GM23248 (cell line): ENCODE data around the gene C6orf15. TPM values are rescaled to one million over a fixed set of nuclear protein-coding genes. Genes with fewer than 3 reads are reported as not detected.
A peak's percentile ranks its signal among the peaks of the same experiment; 100 is the strongest.

Source experiments
- DNase-seq: peaks from one replicate; pipeline ENCODE4 v3.0.0-alpha.2; 2015
- H2AFZ ChIP-seq: fragments of 200-600 bp; sonication (generic); 2 replicates; pipeline ENCODE4 v1.6.1; 2016; ENCODE audit warnings: antibody characterized with exemption
- H3F3A ChIP-seq: fragments of 200-600 bp; sonication (generic); 2 replicates; pipeline ENCODE4 v1.6.1; 2016; ENCODE audit warnings: mild to moderate bottlenecking, antibody characterized with exemption, mixed run types; ENCODE audit not compliant: insufficient read depth
- H3K27ac ChIP-seq: fragments of 200-600 bp; sonication (generic); 2 replicates; pipeline ENCODE4 v1.5.1; 2016; ENCODE audit warnings: mild to moderate bottlenecking
- H3K27me3 ChIP-seq: fragments of 200-600 bp; sonication (generic); replicated peaks from 2 replicates; pipeline ENCODE4 v1.6.1; 2016; ENCODE audit warnings: mild to moderate bottlenecking; ENCODE audit not compliant: insufficient read depth
- H3K36me3 ChIP-seq: fragments of 200-600 bp; sonication (generic); 2 replicates; pipeline ENCODE4 v1.6.1; 2016; ENCODE audit warnings: low read depth, mild to moderate bottlenecking
- H3K4me1 ChIP-seq: fragments of 200-600 bp; sonication (generic); 2 replicates; pipeline ENCODE4 v1.6.1; 2016; ENCODE audit warnings: mild to moderate bottlenecking; ENCODE audit not compliant: insufficient read depth
- H3K4me2 ChIP-seq: fragments of 200-600 bp; sonication (generic); one replicate; pipeline ENCODE4 v1.6.1; 2016; ENCODE audit warnings: mild to moderate bottlenecking; ENCODE audit not compliant: unreplicated experiment
- H3K4me3 ChIP-seq: fragments of 200-600 bp; sonication (generic); 2 replicates; pipeline ENCODE4 v1.5.1; 2016; ENCODE audit warnings: mild to moderate bottlenecking
- H3K79me2 ChIP-seq: fragments of 200-600 bp; sonication (generic); 2 replicates; pipeline ENCODE4 v1.6.1; 2016; ENCODE audit warnings: mild to moderate bottlenecking; ENCODE audit not compliant: insufficient read depth
- H3K9ac ChIP-seq: fragments of 200-600 bp; sonication (generic); 2 replicates; pipeline ENCODE4 v1.6.1; 2016; ENCODE audit warnings: mild to moderate bottlenecking
- H3K9me2 ChIP-seq: fragments of 200-600 bp; sonication (generic); 2 replicates; pipeline ENCODE4 v1.6.1; 2016; ENCODE audit warnings: mixed run types, mild to moderate bottlenecking, moderate library complexity; ENCODE audit not compliant: insufficient read depth
- H3K9me3 ChIP-seq: fragments of 200-600 bp; sonication (generic); one replicate; pipeline ENCODE4 v1.6.1; 2017; ENCODE audit warnings: low read depth
- H4K20me1 ChIP-seq: fragments of 200-600 bp; sonication (generic); 2 replicates; pipeline ENCODE4 v1.6.0; 2016; ENCODE audit not compliant: insufficient read depth
- EZH2 ChIP-seq: fragments of 200-600 bp; sonication (generic); IDR thresholded peaks from 2 replicates; pipeline ENCODE4 v1.6.1; 2018; ENCODE audit warnings: antibody characterized with exemption, mild to moderate bottlenecking; ENCODE audit not compliant: insufficient read depth, poor library complexity, severe bottlenecking
- EZH2phosphoT487 ChIP-seq: fragments of 200-600 bp; sonication (generic); IDR thresholded peaks from 2 replicates; pipeline ENCODE4 v1.6.1; 2018; ENCODE audit warnings: antibody characterized with exemption, moderate library complexity, mild to moderate bottlenecking, low read depth; ENCODE audit not compliant: insufficient read depth
- WGBS, 2 experiments: methylation state at CpG; one replicate each; pipeline ENCODE4 v1.1.6; 2015 to 2017; ENCODE audit warnings: low lambda C conversion rate in 2 of 2, low coverage in 1 of 2; ENCODE audit errors: missing lambda C conversion rate in 2 of 2; 5-methylcytosine and 5-hydroxymethylcytosine counted together
- in situ Hi-C: fragments of 300-500 bp; cut with MboI; formaldehyde crosslinking; loops from 2 replicates; pipeline ENCODE4 v1.15.0; 2020
- polyA plus RNA-seq: library from polyadenylated mRNA; unstranded; fragments of >200 nt; fragmentation: Nextera tagmentation; extraction: Ambion mirVana; gene quantifications from 2 replicates; pipeline ENCODE4 v1.2.1, GENCODE V29; 2016
- total RNA-seq: library from RNA; depleted of rRNA; stranded (reverse); fragments of >200 nt; shearing (Covaris generic); gene quantifications from 2 replicates; pipeline ENCODE4 v1.2.3, GENCODE V29; 2014

Gene C6orf15
- total and polyA plus RNA-seq, 2 experiments from 2014 or later = not detected

GRCh38 chr6:31138982-31139381 is 26.6 kb upstream of the C6orf15 start, which contains the start of gene PSORS1C2:
TSS of gene PSORS1C2 (minus strand) at chr6:31139066. CDS start at chr6:31139026, 40 bp downstream.
- 86% methylated on average over 4 of the region's 4 CpGs for WGBS, 2 experiments
- Histone ChIP-seq H3K4me3 (no peak within 1 kb of the TSS), H3K4me1 (peaks cover 15% of the 10 kb centered on the region), H3K4me2 (no peak within 1 kb of the TSS), H3K36me3 (no peaks in the 10 kb centered on the region), H3K27me3 (no peaks in the 10 kb centered on the region), H3K27ac (no peak within 1 kb of the TSS), H3F3A (no peaks in the 10 kb centered on the region), H4K20me1 (no peaks in the 10 kb centered on the region), H3K79me2 (no peaks in the 10 kb centered on the region), H2AFZ (peak within 1 kb of the TSS; percentile 78), H3K9me3 (no peaks in the 10 kb centered on the region), H3K9ac (no peak within 1 kb of the TSS), H3K9me2 (no peaks in the 10 kb centered on the region)
- no peak for TF ChIP-seq EZH2phosphoT487
- TF ChIP-seq EZH2 = no peak
- DNase-seq = no peak
- in situ Hi-C loops = loop anchor here (5.0 kb wide), 1 partner anchor 53 kb away; no protein-coding TSS in a partner anchor

GRCh38 chr6:31135710-31136109 is 23.3 kb upstream of the C6orf15 start:
- TF ChIP-seq EZH2 (no peak), EZH2phosphoT487 (no peak)
- Histone ChIP-seq H3K27ac (no peak overlapping the region), H3K36me3 (no peaks in the 10 kb centered on the region), H3K4me2 (no peak overlapping the region), H3K4me1 (0 out of 2 replicates have a peak, but pooled peaks cover 3% of the 10 kb centered on the region), H3F3A (no peaks in the 10 kb centered on the region), H3K79me2 (no peaks in the 10 kb centered on the region), H3K27me3 (no peaks in the 10 kb centered on the region), H2AFZ (no peak overlapping the region), H3K9ac (no peak overlapping the region), H3K9me3 (no peaks in the 10 kb centered on the region), H3K4me3 (no peak overlapping the region), H4K20me1 (no peaks in the 10 kb centered on the region), H3K9me2 (no peaks in the 10 kb centered on the region)
- DNase-seq = no peak
- in situ Hi-C loops = loop anchor here (5.0 kb wide), 1 partner anchor 57 kb away; no protein-coding TSS in a partner anchor
- WGBS, 2 experiments = 91 to 97% methylated on average over 10 of the region's 10 CpGs

DNA sequence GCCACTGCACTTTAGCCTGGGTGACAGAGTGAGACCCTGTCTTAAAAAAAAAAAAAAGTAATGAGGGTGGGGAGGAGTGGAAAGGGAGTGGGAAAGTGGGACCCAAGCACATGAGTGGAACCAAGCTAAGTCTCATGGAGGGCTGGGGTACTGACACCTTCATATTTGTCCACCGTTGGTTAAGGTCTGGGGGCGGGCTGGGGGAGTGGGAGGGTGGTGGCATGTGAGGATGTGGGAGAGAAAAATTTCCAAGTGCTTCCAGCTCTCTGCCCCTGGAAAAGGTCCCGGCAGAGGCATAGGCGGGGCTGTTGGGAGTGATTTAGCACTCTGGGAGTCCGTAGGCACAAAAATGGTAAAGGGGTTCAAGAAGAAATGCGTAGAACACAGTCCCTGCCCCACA is 20.4 kb upstream of the C6orf15 start:
- Histone ChIP-seq H4K20me1 (no peaks in the 10 kb centered on the region), H3F3A (no peaks in the 10 kb centered on the region), H3K36me3 (no peaks in the 10 kb centered on the region), H3K79me2 (no peaks in the 10 kb centered on the region), H3K9me3 (no peaks in the 10 kb centered on the region), H3K4me3 (no peak overlapping the region), H3K27me3 (no peaks in the 10 kb centered on the region), H3K4me2 (no peak overlapping the region), H3K27ac (no peak overlapping the region), H3K9me2 (no peaks in the 10 kb centered on the region), H3K4me1 (no peaks in the 10 kb centered on the region), H3K9ac (no peak overlapping the region), H2AFZ (no peak overlapping the region)
- TF ChIP-seq EZH2phosphoT487 (no peak), EZH2 (no peak)
- WGBS, 2 experiments = 53% methylated on average over 5 to 6 of the region's 6 CpGs
- DNase-seq = no peak
- in situ Hi-C loops = no loop called here

DNA sequence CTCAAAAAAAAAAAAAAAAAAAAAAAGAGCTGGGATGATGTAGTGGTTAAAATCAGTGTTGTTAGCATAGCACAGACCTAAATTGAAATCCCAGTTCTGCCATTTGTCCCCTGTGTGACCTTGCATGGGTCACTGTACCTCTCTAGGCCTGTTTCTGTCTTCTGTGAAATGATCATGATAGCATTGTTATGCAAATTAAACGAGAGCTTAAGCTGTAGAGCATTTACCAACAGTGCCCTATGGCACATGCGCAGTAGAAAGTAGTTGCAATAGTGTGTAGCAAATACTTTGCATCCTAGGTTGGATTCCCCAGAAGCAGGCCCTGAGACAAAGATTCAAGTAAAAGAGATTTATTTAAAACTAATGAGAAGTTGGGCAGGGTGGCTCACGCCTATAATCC is 19.2 kb upstream of the C6orf15 start:
- H3K4me3 ChIP-seq = no peak overlapping the region
- in situ Hi-C loops = no loop called here

More for the DNA sequence above, 19.2 kb upstream of the C6orf15 start:
- WGBS, 2 experiments = 65 to 76% methylated on average over 3 of the region's 3 CpGs
- Histone ChIP-seq H4K20me1 (no peaks in the 10 kb centered on the region), H3K27me3 (no peaks in the 10 kb centered on the region), H3F3A (peaks cover 2% of the 10 kb centered on the region; the same call in 1 of the 2 replicates), H3K4me1 (peaks cover 5% of the 10 kb centered on the region), H3K4me2 (no peak overlapping the region), H3K27ac (no peak overlapping the region), H2AFZ (no peak overlapping the region), H3K9ac (no peak overlapping the region), H3K36me3 (no peaks in the 10 kb centered on the region), H3K9me3 (no peaks in the 10 kb centered on the region), H3K79me2 (no peaks in the 10 kb centered on the region), H3K9me2 (no peaks in the 10 kb centered on the region)
- TF ChIP-seq EZH2 (no peak), EZH2phosphoT487 (no peak)
- no peak for DNase-seq
